IPS-NIHi7 (cell line): ENCODE results near the gene ZFP57.
"Not testable (repeated sequence)": the region's sequence is repeated elsewhere in the genome, so short reads cannot be mapped to it uniquely, and the experiment has no call there.

Source experiments
- DNase-seq: peaks from one replicate; pipeline ENCODE4 v3.0.0; 2012; ENCODE audit warnings: mixed read lengths; ENCODE audit errors: extremely low spot score

The ZFP57 gene

GRCh38 chr6:29696147-29697125, 15.5 kb upstream of the ZFP57 start:
- DNase-seq = no peak

- no peak for DNase-seq
Observed at GRCh38 chr6:29694637-29695036, 13.7 kb upstream of the ZFP57 start.

GRCh38 chr6:29685718-29686326, 4.9 kb upstream of the ZFP57 start:
- DNase-seq = peak; percentile 79

GRCh38 chr6:29681811-29682210, 859 bp upstream of the ZFP57 start:
- no peak for DNase-seq

- DNase-seq = no peak
Observed at GRCh38 chr6:29680416-29680815, 536 bp downstream of the ZFP57 start.

- DNase-seq = no peak
Observed at GRCh38 chr6:29679962-29680361, 990 bp downstream of the ZFP57 start.

GRCh38 chr6:29678114-29678513, 2.8 kb downstream of the ZFP57 start:
- DNase-seq = no peak

GRCh38 chr6:29676981-29677601, 3.9 kb downstream of the ZFP57 start:
- no peak for DNase-seq

GRCh38 chr6:29675561-29675960, 5.4 kb downstream of the ZFP57 start:
- DNase-seq = no peak

GRCh38 chr6:29674008-29674407, 6.9 kb downstream of the ZFP57 start:
- DNase-seq = no peak

- no peak for DNase-seq
Observed at GRCh38 chr6:29673161-29673560, 7.8 kb downstream of the ZFP57 start.

GRCh38 chr6:29672116-29672515, 8.8 kb downstream of the ZFP57 start:
- not testable (repeated sequence) for DNase-seq

GRCh38 chr6:29671026-29671425, 9.9 kb downstream of the ZFP57 start:
- no peak for DNase-seq

- DNase-seq = peak; percentile 55
Observed at GRCh38 chr6:29667158-29667557, 13.8 kb downstream of the ZFP57 start.

- no peak for DNase-seq
Observed at GRCh38 chr6:29666826-29667130, 14.2 kb downstream of the ZFP57 start.

GRCh38 chr6:29665942-29666825, 14.8 kb downstream of the ZFP57 start:
- no peak for DNase-seq

GRCh38 chr6:29663300-29664042, 17.5 kb downstream of the ZFP57 start:
- no peak for DNase-seq

GRCh38 chr6:29661502-29662141, 19.3 kb downstream of the ZFP57 start:
- peak; percentile 57 for DNase-seq

- DNase-seq = no peak
Observed at GRCh38 chr6:29661071-29661470, 19.9 kb downstream of the ZFP57 start.

GRCh38 chr6:29656798-29657197, 24.2 kb downstream of the ZFP57 start, which contains the start of gene MOG:
Gene MOG (plus strand): TSS chr6:29657092. CDS start chr6:29657210, 118 bp downstream.
- DNase-seq = no peak
